Uterus (tissue), 4 donors: ENCODE data around the gene IYD. TPM values are rescaled to one million over a fixed set of nuclear protein-coding genes. Genes with fewer than 3 reads are reported as not detected.

Experiments used
- DNase-seq, 2 donors: peaks; one replicate each; pipeline ENCODE4 v3.0.0-alpha.2; 2019 to 2020
- H3K27ac ChIP-seq, 2 donors: fragments of 200-600 bp; sonication (generic); 1 replicate in 1 of 2; 2 replicates in 1 of 2; pipeline ENCODE4 v1.5.1; 2016 to 2018
- H3K27me3 ChIP-seq, 2 donors: fragments of 200-600 bp; sonication (generic); one replicate each; pipeline ENCODE4 v1.5.1; 2018 to 2019; ENCODE audit warnings: control low read depth in 1 of 2
- H3K36me3 ChIP-seq, 2 donors: fragments of 200-600 bp; sonication (generic); one replicate each; pipeline ENCODE4 v1.5.1; 2019; ENCODE audit warnings: control low read depth in 1 of 2
- H3K4me1 ChIP-seq, 2 donors: fragments of 200-600 bp; sonication (generic); one replicate each; pipeline ENCODE4 v1.5.1; 2018 to 2019; ENCODE audit warnings: control low read depth in 1 of 2
- H3K4me3 ChIP-seq, 2 donors: fragments of 200-600 bp; sonication (generic); 1 replicate in 1 of 2; 2 replicates in 1 of 2; pipeline ENCODE4 v1.5.1; 2018 to 2019; ENCODE audit warnings: mild to moderate bottlenecking in 1 of 2
- H3K9me3 ChIP-seq, 2 donors: fragments of 200-600 bp; sonication (generic); one replicate each; pipeline ENCODE4 v1.5.1; 2019; ENCODE audit warnings: control low read depth in 1 of 2
- CTCF ChIP-seq, 4 experiments: fragments of 200-600 bp in 2 of 4; fragments of 450-650 bp in 2 of 4; sonication (generic) in 2 of 4; IDR thresholded peaks; one replicate each; pipeline ENCODE4 v1.5.1; 2016 to 2019; ENCODE audit warnings: antibody characterized with exemption in 4 of 4, mild to moderate bottlenecking in 2 of 4, moderate library complexity in 1 of 4
- POLR2A ChIP-seq, 2 donors: fragments of 450-650 bp; IDR thresholded peaks; one replicate each; pipeline ENCODE4 v1.6.1; 2016; ENCODE audit warnings: antibody characterized with exemption in 2 of 2, mild to moderate bottlenecking in 1 of 2, moderate library complexity in 1 of 2
- intact Hi-C: fragments of 100-400 bp; cut with DNase I; formaldehyde crosslinking; loops from one replicate; pipeline ENCODE4 v1.15.1; 2023; ENCODE audit warnings: low total_unique reads
- total RNA-seq, 4 donors: library from RNA; depleted of rRNA in 3 of 4; stranded (reverse); fragments of >200 nt in 3 of 4; gene quantifications; one replicate each; pipeline versions ENCODE4 v1.1.0 to v1.2.4, GENCODE V29; 2014 to 2023
- donor health status: DM: yes; HTN: yes; CAD: no.

Gene IYD
- total RNA-seq, 4 donors from 2014 or later: not detected

DNA sequence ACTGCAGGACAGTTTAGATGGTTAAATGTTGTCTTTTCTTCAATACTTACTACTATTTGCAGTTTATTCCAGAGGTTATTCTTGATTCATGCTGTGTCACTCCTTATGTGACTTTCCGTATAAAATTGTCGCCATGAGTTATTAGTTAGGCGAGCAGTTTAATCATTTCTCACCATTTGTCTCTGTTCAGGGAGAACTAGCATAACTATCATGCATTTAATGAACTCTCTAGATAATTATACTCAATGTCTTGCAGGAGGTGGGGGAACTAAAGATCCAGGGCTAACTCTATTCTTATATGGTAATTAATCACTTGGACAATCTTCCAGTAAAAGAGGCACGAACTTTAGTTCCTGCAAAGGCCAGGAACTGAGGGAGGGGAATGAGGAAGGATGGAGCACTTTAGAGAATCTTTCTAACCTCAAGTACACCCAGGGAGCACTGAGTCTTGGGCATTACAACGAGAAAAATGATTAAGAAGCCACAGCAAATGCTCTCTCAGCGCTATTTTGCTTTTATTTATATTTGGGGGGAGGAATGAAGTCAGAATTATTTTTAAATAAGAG, 58.3 kb downstream of the IYD start:
- H3K36me3 ChIP-seq: no peaks in the 10 kb centered on the region
- H3K9me3 ChIP-seq: no peaks in the 10 kb centered on the region
- intact Hi-C loops: no loop called here
- no peak overlapping the region for H3K4me3 ChIP-seq
- no peaks in the 10 kb centered on the region for H3K4me1 ChIP-seq
- H3K27ac ChIP-seq: no peak overlapping the region
- no peaks in the 10 kb centered on the region for H3K27me3 ChIP-seq
- TF ChIP-seq POLR2A (IDR thresholded peaks at IDR 0.05): no peak
- TF ChIP-seq CTCF (IDR thresholded peaks at IDR 0.05): no peak
- DNase-seq: no peak

DNA sequence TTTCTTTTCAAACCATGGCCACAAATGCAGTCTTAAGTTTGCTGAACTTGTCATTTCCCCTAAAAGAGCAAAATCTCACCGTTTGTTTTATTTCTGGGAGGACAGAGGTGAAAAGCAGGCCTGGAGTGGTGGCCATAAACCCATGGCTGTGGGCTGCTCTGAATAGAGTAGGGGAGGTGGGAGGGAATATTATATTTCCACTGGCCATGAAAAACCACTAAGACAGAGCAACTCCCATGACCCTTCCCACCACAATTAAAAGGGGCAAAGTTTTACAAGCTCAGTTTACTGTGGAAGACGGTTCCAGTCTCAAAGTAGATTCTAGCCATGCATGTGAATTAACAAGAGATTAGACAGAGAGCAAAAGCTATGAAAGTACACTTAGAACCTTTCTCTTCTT, 59.0 kb downstream of the IYD start:
- H3K9me3 ChIP-seq: no peaks in the 10 kb centered on the region
- DNase-seq: no peak
- no peak overlapping the region for H3K4me3 ChIP-seq
- H3K27ac ChIP-seq: no peak overlapping the region
- TF ChIP-seq CTCF (IDR thresholded peaks at IDR 0.05): no peak
- intact Hi-C loops: no loop called here
- no peaks in the 10 kb centered on the region for H3K27me3 ChIP-seq
- no peaks in the 10 kb centered on the region for H3K36me3 ChIP-seq
- H3K4me1 ChIP-seq: no peaks in the 10 kb centered on the region

DNA sequence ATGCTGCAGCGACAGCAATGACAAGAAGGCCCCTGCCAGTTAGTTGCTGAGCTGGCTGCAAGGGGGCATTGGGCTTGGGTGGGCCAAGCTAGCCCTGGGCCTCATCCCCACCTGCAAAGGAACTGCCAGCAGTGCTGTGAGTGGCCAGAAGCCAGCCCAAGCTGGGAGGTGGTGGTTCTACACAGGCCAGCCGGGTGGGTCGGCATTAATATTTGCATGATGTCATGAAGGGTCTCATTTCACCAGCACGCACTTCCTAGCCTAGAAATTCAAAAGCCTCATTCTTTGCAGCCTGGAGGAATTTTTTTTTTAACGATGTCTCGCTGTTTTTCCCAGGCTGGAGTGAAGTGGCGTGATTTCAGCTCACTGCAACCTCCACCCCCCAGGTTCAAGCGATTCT, 62.0 kb downstream of the IYD start:
- Histone ChIP-seq H3K27ac (no peak overlapping the region), H3K9me3 (no peaks in the 10 kb centered on the region), H3K36me3 (no peaks in the 10 kb centered on the region), H3K4me1 (no peaks in the 10 kb centered on the region), H3K4me3 (no peak overlapping the region), H3K27me3 (no peaks in the 10 kb centered on the region)
- DNase-seq: no peak
- intact Hi-C loops: no loop called here
- TF ChIP-seq CTCF (IDR thresholded peaks at IDR 0.05): no peak
- TF ChIP-seq POLR2A (IDR thresholded peaks at IDR 0.05): no peak

- no peaks in the 10 kb centered on the region for H3K4me1 ChIP-seq
- no peaks in the 10 kb centered on the region for H3K9me3 ChIP-seq
- DNase-seq: no peak
- TF ChIP-seq POLR2A (IDR thresholded peaks at IDR 0.05) (no peak), CTCF (IDR thresholded peaks at IDR 0.05) (no peak)
- H3K4me3 ChIP-seq: no peak overlapping the region
- intact Hi-C loops: no loop called here
- no peaks in the 10 kb centered on the region for H3K36me3 ChIP-seq
- no peaks in the 10 kb centered on the region for H3K27me3 ChIP-seq
- no peak overlapping the region for H3K27ac ChIP-seq
Observed at GRCh38 chr6:150435360-150435759, 66.5 kb downstream of the IYD start.

DNA sequence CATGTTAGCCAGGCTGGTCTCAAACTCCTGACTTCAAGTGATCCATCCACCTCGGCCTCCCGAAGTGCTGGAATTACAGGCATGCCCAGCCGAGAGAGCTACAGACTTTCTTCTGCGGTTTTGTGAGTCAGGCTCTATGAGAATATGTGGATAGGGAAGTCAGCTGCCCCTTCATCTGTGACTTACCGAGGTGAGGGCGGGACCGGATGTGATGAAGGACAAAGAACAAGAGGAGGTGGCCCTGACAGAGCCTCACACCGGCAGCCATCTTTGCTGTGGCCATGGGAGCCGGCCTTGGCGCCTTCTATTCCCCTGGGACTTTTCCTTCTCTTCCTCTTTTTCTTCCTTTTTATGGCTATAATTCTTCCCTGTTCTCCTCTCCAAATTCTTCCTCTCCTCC, 67.0 kb downstream of the IYD start:
- TF ChIP-seq POLR2A (IDR thresholded peaks at IDR 0.05): no peak
- no peaks in the 10 kb centered on the region for H3K9me3 ChIP-seq
- H3K4me1 ChIP-seq: no peaks in the 10 kb centered on the region
- H3K4me3 ChIP-seq: no peak overlapping the region
- H3K27me3 ChIP-seq: no peaks in the 10 kb centered on the region
- no peaks in the 10 kb centered on the region for H3K36me3 ChIP-seq
- intact Hi-C loops: no loop called here
- DNase-seq: no peak
- H3K27ac ChIP-seq: no peak overlapping the region

DNA sequence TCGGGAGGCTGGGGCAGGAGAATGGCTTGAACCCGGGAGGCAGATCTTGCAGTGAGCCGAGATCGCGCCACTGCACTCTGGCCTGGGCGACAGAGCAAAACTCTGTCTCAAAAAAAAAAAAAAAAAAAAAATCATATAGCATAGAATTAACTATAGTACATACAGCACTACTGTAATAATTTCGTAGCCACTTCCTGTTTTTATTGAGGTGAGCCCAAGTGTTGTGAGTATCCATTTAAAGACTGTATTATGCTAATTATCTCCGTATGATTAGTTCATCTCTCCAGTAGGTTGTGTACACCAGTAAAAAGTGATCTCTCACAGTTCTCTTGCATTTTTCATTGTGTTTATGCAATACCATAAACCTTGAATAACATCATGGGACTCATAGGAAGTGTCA, 70.6 kb downstream of the IYD start:
- DNase-seq: no peak
- TF ChIP-seq CTCF (IDR thresholded peaks at IDR 0.05) (no peak), POLR2A (IDR thresholded peaks at IDR 0.05) (no peak)
- no peak overlapping the region for H3K4me3 ChIP-seq
- no peaks in the 10 kb centered on the region for H3K36me3 ChIP-seq
- intact Hi-C loops: no loop called here
- no peaks in the 10 kb centered on the region for H3K27me3 ChIP-seq
- H3K4me1 ChIP-seq: no peaks in the 10 kb centered on the region
- H3K27ac ChIP-seq: no peak overlapping the region
- H3K9me3 ChIP-seq: no peaks in the 10 kb centered on the region
